Loucy (cell line): Measurements from ENCODE around the gene OAS1.
"Not testable (repeated sequence)": the region's sequence is repeated elsewhere in the genome, so short reads cannot be mapped to it uniquely, and the experiment has no call there.

ENCODE experiments used
- H2AFZ ChIP-seq: fragments of 200-600 bp; sonication (generic); 2 replicates; pipeline ENCODE4 v1.6.0; 2016; ENCODE audit warnings: antibody characterized with exemption, mild to moderate bottlenecking, low read length, moderate library complexity
- H3F3A ChIP-seq: fragments of 200-600 bp; 2 replicates; pipeline ENCODE4 v1.6.0; 2016; ENCODE audit warnings: antibody characterized with exemption, low read depth, mild to moderate bottlenecking
- H3K27me3 ChIP-seq: fragments of 200-600 bp; sonication (generic); 2 replicates; pipeline ENCODE4 v1.6.1; 2014; ENCODE audit warnings: low read length, mild to moderate bottlenecking; ENCODE audit not compliant: insufficient read depth, poor library complexity, severe bottlenecking
- H3K36me3 ChIP-seq: fragments of 200-600 bp; sonication (generic); 2 replicates; pipeline ENCODE4 v1.6.1; 2016; ENCODE audit warnings: low read length; ENCODE audit not compliant: insufficient read depth
- H3K4me1 ChIP-seq: fragments of 200-600 bp; sonication (generic); 2 replicates; pipeline ENCODE4 v1.5.1; 2014; ENCODE audit warnings: low read length, mild to moderate bottlenecking; ENCODE audit not compliant: insufficient read depth, poor library complexity, severe bottlenecking
- H3K4me2 ChIP-seq: fragments of 200-600 bp; sonication (generic); 2 replicates; pipeline ENCODE4 v1.6.0; 2014; ENCODE audit warnings: antibody characterized with exemption, low read length, low read depth, mild to moderate bottlenecking; ENCODE audit not compliant: poor library complexity, severe bottlenecking
- H3K4me3 ChIP-seq: fragments of 200-600 bp; sonication (generic); 2 replicates; pipeline ENCODE4 v1.5.1; 2014; ENCODE audit warnings: low read length, mild to moderate bottlenecking, mixed read lengths; ENCODE audit not compliant: poor library complexity, severe bottlenecking
- H3K79me2 ChIP-seq: fragments of 200-600 bp; sonication (generic); 2 replicates; pipeline ENCODE4 v1.6.1; 2014; ENCODE audit warnings: low read length; ENCODE audit not compliant: insufficient read depth
- H3K9ac ChIP-seq: fragments of 200-600 bp; sonication (generic); 2 replicates; pipeline ENCODE4 v1.6.0; 2014; ENCODE audit warnings: mild to moderate bottlenecking, low read depth, low read length, moderate library complexity; ENCODE audit not compliant: poor library complexity, severe bottlenecking
- H3K9me2 ChIP-seq: fragments of 200-600 bp; sonication (generic); replicated peaks from 2 replicates; pipeline ENCODE4 v1.6.1; 2016; ENCODE audit warnings: low read depth, low read length, mixed read lengths
- H3K9me3 ChIP-seq: fragments of 200-600 bp; sonication (generic); 2 replicates; pipeline ENCODE4 v1.6.1; 2014; ENCODE audit warnings: mild to moderate bottlenecking, antibody characterized with exemption, low read length, low read depth; ENCODE audit not compliant: insufficient read depth
- H4K20me1 ChIP-seq: fragments of 200-600 bp; sonication (generic); 2 replicates; pipeline ENCODE4 v1.6.0; 2014; ENCODE audit warnings: antibody characterized with exemption, low read length, mild to moderate bottlenecking; ENCODE audit not compliant: insufficient read depth, poor library complexity, severe bottlenecking
- CTCF ChIP-seq: fragments of 200-600 bp; sonication (generic); conservative IDR thresholded peaks from 2 replicates; pipeline ENCODE4 v1.5.1; 2014; ENCODE audit warnings: mild to moderate bottlenecking, antibody characterized with exemption, low read length
- EZH2phosphoT487 ChIP-seq: fragments of 200-600 bp; IDR thresholded peaks from 2 replicates; pipeline ENCODE4 v1.6.1; 2018; ENCODE audit warnings: antibody characterized with exemption, mild to moderate bottlenecking, moderate library complexity, borderline replicate concordance

OAS1 gene

GRCh38 chr12:112909693-112910092, 2.9 kb downstream of the OAS1 start:
- Histone ChIP-seq H3K9me2 (no peaks in the 10 kb centered on the region), H4K20me1 (no peaks in the 10 kb centered on the region), H3K4me2 (peak overlapping the region; percentile 91), H3K36me3 (no peaks in the 10 kb centered on the region), H3F3A (no peaks in the 10 kb centered on the region), H3K9ac (no peak overlapping the region), H3K27me3 (no peaks in the 10 kb centered on the region), H3K9me3 (peaks cover 13% of the 10 kb centered on the region; the same call in 1 of the 2 replicates), H3K79me2 (no peaks in the 10 kb centered on the region), H2AFZ (no peak overlapping the region), H3K4me1 (peaks cover 36% of the 10 kb centered on the region), H3K4me3 (no peak overlapping the region)
- TF ChIP-seq CTCF, result no peak
- no peak for TF ChIP-seq EZH2phosphoT487

GRCh38 chr12:112913038-112913688, 6.4 kb downstream of the OAS1 start:
- TF ChIP-seq CTCF (no peak), EZH2phosphoT487 (no peak)

GRCh38 chr12:112913888-112914287, 7.1 kb downstream of the OAS1 start:
- H2AFZ ChIP-seq, H3K4me2 ChIP-seq, H3K9ac ChIP-seq, H3K27me3 ChIP-seq, H3K4me3 ChIP-seq, H4K20me1 ChIP-seq, H3K9me2 ChIP-seq, H3F3A ChIP-seq, H3K36me3 ChIP-seq, H3K4me1 ChIP-seq, H3K79me2 ChIP-seq: not testable (repeated sequence)
- peaks cover 13% of the 10 kb centered on the region; the same call in 1 of the 2 replicates for H3K9me3 ChIP-seq

More at GRCh38 chr12:112913038-112913688, 6.4 kb downstream of the OAS1 start:
- H3K4me3 ChIP-seq, result no peak overlapping the region
- H3K27me3 ChIP-seq, result no peaks in the 10 kb centered on the region
- no peaks in the 10 kb centered on the region for H3F3A ChIP-seq
- no peak overlapping the region for H2AFZ ChIP-seq
- no peaks in the 10 kb centered on the region for H3K36me3 ChIP-seq
- no peak overlapping the region for H3K4me2 ChIP-seq
- H3K79me2 ChIP-seq, result no peaks in the 10 kb centered on the region
- peaks cover 12% of the 10 kb centered on the region for H3K4me1 ChIP-seq
- no peak overlapping the region for H3K9ac ChIP-seq
- H3K9me3 ChIP-seq, result peaks cover 13% of the 10 kb centered on the region; the same call in 1 of the 2 replicates
- H3K9me2 ChIP-seq, result no peaks in the 10 kb centered on the region
- no peaks in the 10 kb centered on the region for H4K20me1 ChIP-seq

GRCh38 chr12:112916270-112916669, 9.5 kb downstream of the OAS1 start:
- Histone ChIP-seq H3F3A (no peaks in the 10 kb centered on the region), H3K79me2 (no peaks in the 10 kb centered on the region), H3K4me3 (no peak overlapping the region), H3K27me3 (no peaks in the 10 kb centered on the region), H3K9me3 (peaks cover 13% of the 10 kb centered on the region; the same call in 1 of the 2 replicates), H4K20me1 (no peaks in the 10 kb centered on the region), H3K9me2 (no peaks in the 10 kb centered on the region), H2AFZ (no peak overlapping the region), H3K9ac (no peak overlapping the region), H3K4me2 (no peak overlapping the region), H3K4me1 (no peaks in the 10 kb centered on the region), H3K36me3 (no peaks in the 10 kb centered on the region)
- TF ChIP-seq EZH2phosphoT487, result no peak
- no peak for TF ChIP-seq CTCF
